Activated CD4-positive, CD25-positive, alpha-beta regulatory T cell treated with anti-CD3 and anti-CD28 coated beads, Interleukin-2, amount 50 U/mL, for 72 hours (primary cell): ENCODE measurements around the gene MBD6.
"Not testable (repeated sequence)": the region's sequence is repeated elsewhere in the genome, so short reads cannot be mapped to it uniquely, and the experiment has no call there.

Experiments
- DNase-seq: peaks from one replicate; pipeline ENCODE4 v3.0.0; 2021

The MBD6 gene

DNA sequence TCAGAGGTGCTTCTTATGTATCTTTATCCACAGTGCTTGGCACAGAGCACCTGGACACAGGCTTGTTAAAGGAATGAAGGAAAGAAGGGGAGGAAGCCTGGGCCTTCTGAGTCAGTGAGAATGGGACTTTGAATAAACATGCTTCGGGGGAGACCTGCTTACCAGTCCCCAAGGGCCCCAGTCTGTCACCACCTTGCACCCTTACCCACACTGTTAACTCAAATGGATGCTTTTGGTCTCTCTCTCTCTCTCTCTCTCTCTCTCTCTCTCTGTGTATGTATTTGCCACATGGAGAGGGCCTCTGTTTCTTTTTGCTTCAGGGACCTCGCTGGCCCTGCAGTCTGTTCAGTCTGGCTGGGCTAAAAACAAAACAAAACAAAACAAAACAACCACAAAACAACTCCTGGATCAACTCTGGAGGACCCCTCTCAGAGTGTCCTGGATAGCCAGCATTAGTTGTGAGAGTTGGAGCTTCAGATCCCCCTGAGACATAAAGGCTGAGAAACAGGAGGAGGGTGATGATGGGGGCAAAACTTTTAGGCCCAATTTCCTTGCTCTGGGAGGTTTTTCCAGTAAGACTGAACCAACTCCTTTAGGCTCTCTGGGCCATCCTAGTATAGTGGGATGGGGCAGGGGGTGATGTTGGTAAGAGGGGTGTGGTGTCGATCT is 29.1 kb downstream of the MBD6 start:
- no peak for DNase-seq

- DNase-seq: no peak
These were observed 29.7 kb downstream of the MBD6 start for GRCh38 chr12:57552306-57552651.

DNA sequence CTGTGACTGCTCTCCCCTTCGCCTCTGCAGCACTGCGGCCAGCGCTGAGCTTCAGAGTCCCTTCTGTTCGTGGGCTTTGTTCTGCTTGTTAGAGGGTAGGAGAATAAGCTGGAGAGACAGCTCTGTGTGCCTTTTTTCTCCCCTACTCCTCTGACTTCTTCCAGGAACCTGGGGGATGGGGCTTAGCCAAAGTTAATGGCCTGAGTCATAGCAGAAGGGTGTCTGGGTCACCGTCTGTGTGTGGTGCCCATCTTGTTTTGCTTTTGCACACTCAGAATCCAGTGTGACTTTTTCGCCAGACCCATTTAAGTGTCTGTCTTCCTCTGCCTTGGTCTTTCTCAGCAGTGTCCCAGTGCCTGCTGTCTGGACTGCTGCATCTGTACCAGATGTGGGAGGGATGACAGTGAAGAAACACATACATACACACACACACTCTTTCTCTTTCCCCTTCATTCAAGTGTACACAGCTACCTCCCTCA is 30.2 kb downstream of the MBD6 start:
- DNase-seq: no peak

DNA sequence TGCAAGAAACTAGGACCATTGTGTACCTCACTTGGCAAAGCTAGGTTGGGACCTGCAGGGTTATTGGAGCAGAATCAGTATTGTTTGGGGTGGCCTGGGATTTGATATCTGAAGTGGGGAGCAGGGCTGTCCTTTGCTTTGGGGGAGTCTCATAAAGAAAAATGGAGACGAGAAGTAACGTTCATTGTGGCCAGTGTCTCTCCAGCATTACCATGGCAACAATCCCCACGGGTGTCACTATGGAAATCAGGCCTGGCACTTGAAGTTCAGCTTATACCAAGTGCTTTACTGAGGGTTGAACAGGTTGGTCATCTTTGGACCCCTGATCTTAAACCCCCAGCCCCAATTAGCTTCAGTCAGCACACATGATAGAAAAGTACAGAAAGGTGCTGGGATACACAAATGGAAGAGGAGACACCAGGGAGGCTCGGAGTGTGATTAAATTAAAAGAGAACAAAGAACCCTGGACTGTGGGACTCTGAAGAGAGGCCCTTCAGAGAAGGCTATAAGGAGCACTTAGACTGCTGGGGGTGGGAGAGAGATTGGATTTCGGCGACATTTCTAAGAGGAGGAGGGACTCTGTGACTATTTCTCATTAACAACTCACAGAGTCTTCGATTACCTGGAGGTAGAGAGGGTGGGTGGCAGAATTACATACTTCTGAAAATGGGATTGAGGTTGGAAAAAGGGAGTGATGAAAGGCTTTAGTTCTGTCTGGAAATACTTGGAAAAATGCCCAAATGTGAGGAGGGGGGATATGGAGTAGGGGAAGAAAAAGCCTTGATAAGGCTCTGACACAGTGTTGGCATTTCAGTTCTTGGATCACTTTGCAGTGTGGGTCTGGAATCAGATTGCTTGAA is 30.9 kb downstream of the MBD6 start:
- DNase-seq: no peak

DNA sequence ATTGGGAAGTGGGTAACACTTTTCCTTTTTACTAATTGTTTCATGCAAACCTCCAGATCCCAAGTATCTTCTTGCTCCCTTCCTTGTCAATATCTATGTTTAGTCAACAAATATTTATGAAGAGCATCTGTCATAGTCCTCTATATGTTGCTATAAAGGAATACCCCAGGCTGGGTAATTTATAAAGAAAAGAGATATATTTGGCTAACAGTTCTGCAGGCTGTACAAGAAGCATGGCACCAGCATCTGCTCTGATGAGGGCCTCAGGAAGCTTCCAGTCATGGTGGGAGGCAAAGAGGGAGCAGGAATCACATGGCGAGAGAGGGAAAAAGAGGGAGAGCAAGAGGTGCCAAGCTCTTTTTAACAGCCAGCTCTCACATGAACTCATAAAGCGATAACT is 31.8 kb downstream of the MBD6 start:
- DNase-seq: no peak

GRCh38 chr12:57554897-57555296 is 32.3 kb downstream of the MBD6 start:
- no peak for DNase-seq

GRCh38 chr12:57558864-57559263 is 36.2 kb downstream of the MBD6 start:
- no peak for DNase-seq

DNA sequence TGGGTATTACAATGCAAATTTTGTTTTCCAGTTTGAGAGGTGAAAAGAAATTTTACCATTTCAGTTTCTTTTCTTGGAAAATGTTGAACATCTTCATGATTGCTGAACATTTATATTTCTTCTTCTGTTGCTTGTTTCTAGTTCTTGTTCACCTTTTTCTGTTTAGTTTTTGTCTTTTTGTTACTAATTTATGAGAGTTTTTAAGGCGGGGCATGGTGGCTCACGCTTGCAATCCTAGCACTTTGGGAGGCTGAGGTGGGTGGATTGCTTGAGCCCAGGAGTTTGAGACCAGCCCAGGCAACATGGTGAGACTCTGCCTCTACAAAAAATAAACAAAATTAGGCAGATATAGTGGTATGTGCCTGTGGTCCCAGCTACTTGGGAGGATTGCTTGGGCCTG is 37.9 kb downstream of the MBD6 start:
- DNase-seq: no peak

GRCh38 chr12:57561117-57561516 is 38.5 kb downstream of the MBD6 start:
- DNase-seq: not testable (repeated sequence)

- DNase-seq: no peak
These were observed 40.7 kb downstream of the MBD6 start for GRCh38 chr12:57563358-57563757.

- DNase-seq: no peak
These were observed 41.6 kb downstream of the MBD6 start for GRCh38 chr12:57564178-57564740.

GRCh38 chr12:57568838-57569237 is 46.2 kb downstream of the MBD6 start:
- no peak for DNase-seq

GRCh38 chr12:57569858-57570257 is 47.2 kb downstream of the MBD6 start:
- DNase-seq: no peak

GRCh38 chr12:57570438-57570837 is 47.8 kb downstream of the MBD6 start:
- DNase-seq: not testable (repeated sequence)

DNA sequence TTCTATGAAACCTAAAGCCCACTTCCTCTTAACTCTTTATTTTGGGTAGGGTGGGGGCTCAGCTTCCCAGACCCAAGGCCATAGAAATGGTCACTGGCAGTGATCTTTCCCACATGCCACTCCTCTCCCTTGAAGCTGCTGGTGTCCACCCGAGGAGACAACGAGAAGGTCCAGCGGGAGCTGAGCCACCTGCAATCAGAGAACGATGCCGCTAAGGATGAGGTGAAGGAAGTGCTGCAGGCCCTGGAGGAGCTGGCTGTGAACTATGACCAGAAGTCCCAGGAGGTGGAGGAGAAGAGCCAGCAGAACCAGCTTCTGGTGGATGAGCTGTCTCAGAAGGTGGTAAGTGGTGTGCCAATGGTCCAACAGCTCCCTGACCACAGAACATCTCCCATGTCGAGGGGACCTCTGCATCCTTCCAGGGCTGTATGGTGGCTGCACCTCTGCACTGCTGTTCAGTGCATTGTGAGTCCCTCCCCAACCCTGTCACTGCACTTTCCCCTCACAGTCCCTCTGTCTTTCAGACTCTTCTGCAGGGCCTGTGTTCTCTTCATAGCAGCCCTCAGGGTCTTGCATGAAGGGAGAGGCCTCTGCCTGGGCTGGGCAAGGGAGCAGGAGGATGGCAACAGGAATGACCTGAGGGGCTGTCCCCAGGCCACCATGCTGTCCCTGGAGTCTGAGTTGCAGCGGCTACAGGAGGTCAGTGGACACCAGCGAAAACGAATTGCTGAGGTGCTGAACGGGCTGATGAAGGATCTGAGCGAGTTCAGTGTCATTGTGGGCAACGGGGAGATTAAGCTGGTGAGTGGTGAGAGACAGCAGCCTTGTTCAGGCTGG is 49.5 kb downstream of the MBD6 start:
- DNase-seq: no peak

GRCh38 chr12:57574795-57575194 is 52.2 kb downstream of the MBD6 start:
- DNase-seq: no peak

- DNase-seq: no peak
These were observed 53.4 kb downstream of the MBD6 start for GRCh38 chr12:57575771-57576612.

DNA sequence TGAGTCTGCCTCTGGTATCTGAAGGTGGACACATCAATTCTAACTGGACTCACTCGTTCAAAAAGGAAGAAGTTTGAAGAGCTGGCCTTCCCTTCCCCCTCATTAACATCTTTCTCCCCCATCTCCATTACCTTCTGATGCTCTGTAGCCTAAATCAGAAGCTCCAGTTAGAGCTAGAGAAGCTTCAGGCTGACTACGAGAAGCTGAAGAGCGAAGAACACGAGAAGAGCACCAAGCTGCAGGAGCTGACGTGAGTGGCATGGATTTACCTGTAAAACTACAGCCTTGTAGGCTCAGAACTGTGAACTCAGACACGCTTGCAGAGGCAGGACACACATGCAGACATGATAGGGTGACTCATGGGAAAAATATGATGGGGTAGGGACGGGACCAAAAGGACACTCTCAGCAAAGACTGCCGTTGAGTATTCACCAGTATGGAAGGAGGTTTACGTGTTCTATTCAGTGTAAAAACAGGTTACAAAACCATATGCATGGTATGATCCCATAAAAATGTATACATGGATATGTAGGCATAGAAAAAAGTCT is 54.1 kb downstream of the MBD6 start:
- no peak for DNase-seq

- DNase-seq: no peak
These were observed 55.5 kb downstream of the MBD6 start for GRCh38 chr12:57577981-57578758.

GRCh38 chr12:57579011-57579410 is 56.4 kb downstream of the MBD6 start:
- DNase-seq: no peak
